HG03025 (cell line): ENCODE measurements around the gene LCN15.
"Not testable (repeated sequence)": the region's sequence is repeated elsewhere in the genome, so short reads cannot be mapped to it uniquely, and the experiment has no call there.

Source experiments
- ATAC-seq: cut with Tn5 transposase; IDR thresholded peaks from one replicate; pipeline ENCODE4 v1.9.1; 2021; ENCODE audit warnings: mild to moderate bottlenecking, moderate library complexity; ENCODE audit not compliant: unreplicated experiment, low FRiP score

LCN15 gene, protein sequence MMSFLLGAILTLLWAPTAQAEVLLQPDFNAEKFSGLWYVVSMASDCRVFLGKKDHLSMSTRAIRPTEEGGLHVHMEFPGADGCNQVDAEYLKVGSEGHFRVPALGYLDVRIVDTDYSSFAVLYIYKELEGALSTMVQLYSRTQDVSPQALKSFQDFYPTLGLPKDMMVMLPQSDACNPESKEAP

DNA sequence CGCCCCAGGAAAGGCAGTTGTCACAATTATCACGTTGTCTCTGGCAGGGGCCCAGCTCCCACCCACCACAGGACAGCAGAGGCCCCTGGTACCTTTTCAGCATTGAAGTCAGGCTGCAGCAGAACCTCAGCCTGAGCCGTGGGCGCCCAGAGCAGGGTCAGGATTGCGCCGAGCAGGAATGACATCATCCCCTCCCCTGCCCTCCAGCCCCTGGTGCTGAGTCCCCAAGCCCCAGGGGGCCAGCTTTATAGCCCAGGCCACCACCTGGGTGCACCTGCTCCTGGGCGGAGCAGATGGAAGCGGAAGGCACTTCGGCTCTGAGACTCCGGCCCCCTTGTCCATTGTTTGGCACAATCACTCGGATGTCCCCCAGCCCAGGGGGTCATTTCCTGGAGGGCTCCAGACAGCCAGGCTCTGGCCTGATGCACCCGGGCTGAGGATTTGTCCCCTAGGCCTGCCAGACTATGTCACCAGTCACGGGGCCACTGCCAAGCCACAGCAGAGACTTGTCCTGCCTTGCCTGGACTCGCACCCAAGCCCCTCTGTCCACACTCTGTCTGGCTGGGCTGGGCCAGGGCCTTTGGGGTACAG is at the start of gene LCN15:
Gene LCN15 (minus strand): TSS at position 218 of the 591 bp plus-strand sequence. CDS start 30 bp downstream, at position 188.
- no peak for ATAC-seq

DNA sequence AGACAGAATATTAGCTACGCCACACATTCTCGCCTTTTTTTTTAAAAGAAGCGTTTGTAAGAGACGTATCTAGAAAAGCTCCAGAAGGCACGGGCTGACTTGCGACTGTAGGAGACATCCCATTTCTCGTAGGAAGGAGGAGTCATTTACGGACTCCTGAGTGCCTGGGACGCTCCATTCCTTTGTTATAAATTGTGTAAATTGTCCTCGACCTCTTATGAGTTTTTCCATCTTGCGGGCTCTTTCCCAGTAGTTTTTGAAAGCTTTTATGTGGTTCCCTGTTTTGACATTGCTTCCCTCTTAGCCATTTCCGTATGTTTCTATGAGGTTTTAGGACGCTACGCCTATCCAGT is 44.5 kb upstream of the LCN15 start:
- ATAC-seq, result no peak

DNA sequence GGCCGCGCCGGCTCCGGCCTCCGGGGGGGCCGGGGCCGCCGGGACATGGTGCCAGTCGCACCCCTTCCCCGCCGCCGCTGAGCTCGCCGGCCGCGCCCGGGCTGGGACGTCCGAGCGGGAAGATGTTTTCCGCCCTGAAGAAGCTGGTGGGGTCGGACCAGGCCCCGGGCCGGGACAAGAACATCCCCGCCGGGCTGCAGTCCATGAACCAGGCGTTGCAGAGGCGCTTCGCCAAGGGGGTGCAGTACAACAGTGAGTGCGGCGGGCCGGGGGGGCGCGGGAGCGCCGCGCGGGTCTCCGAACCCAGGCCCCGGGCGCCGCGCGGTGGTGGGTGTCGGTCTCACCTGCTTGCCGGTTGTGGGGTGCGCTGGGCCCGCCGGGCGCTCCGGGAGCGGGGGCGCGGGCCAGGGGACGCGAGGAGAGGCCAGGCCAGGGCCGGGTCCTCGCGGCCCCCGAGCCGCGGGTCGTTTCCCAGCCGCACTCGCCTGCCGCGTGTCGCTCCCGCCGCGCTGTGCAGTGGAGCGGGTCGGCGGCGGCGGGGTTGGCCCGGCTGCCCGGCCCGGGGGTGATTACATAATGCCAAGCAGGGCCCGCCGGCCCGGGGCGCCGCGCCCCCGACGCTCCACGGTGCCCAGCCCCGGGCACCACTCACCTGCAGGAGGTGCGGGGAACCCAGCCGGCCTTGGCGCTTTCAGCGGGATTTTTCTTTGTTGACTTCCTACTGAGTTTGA is 43.9 kb upstream of the LCN15 start:
- ATAC-seq, result peak; percentile 31

DNA sequence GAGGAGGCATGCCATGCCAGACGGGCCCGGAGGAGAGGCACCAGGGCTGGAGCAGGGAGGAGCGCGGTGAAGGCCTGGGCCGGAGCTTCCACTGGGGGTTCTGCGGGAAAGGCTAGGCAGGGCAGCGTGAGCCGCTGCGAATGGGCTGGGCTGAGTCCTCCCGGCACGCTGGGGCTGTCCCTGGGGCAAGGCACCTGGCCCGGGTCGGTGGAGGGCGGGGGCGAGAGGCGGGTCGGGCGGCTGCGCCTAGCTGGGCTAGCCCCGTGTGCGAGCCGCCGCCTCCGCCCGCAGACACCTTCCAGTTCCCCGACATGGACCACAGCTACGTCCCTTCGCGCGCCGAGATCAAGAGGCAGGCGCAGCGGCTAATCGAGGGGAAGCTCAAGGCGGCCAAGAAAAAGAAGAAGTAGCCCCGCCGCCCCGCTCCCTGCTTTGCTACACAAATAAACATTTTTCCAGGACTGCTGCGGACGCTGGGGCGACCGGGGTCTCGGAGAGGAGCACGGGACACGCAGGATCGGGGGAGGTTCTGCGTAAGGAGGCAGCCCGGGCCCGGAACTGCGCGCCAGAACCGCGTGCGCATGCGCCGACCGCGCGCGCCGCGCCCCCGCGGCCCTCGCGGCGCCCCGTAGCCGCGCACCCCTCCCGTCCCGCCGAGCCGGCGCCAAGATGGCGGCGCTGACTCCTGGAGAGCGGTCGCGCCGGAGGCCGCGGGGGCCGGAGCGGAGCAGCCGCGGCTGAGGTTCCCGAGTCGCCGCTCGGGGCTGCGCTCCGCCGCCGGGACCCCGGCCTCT is 43.2 kb upstream of the LCN15 start, which contains the start of gene RABL6:
Gene RABL6 (plus strand): TSS at position 668 of the 794 bp plus-strand sequence. CDS start 249 bp downstream, outside the sequence.
- peak; percentile 70 for ATAC-seq

DNA sequence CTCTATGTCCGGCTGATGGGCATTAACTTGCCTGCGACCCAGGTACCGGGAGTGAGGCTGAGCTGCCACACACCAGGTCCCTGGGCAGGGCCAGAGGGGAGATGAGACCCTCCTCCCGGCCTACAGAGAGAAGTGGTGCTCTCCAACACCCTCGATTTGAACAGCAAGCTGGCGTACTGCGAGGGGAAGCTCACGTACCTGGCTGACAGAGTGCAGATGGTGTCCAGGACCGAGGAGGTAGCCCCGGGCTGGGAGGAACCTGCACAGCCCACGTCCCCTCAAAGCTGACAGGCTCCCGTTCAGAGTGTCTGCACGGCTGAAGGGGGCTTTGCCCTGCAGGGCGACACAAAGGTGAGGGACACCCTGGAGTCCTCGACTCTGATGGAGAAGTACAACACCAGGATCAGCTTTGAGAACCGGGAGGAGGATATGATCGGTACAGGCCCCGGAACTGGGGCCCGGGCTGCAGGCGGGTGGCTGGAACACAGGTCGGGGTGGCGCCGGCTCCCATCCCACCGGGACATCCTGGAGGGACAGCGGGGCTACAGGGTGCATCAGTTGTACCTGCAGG is 42.4 kb upstream of the LCN15 start:
- ATAC-seq, result no peak

DNA sequence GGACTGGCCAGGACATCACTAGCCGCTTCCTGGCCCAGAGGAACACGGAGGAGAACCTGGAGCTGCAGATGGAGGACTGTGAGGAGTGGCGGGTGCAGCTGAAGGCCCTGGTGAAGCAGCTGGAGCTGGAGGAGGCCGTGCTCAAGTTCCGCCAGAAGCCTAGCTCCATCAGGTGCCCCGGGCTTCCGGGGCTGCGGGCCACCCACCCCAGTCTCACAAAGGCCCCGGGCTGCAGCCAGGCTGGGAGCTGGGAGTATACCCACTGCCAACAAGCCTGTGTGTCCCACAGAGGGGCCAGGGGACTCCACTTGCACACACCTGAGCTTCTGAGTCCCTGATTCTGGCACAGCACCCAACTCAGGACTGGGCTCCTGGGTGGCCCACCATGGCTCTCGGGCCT is 41.7 kb upstream of the LCN15 start:
- no peak for ATAC-seq

DNA sequence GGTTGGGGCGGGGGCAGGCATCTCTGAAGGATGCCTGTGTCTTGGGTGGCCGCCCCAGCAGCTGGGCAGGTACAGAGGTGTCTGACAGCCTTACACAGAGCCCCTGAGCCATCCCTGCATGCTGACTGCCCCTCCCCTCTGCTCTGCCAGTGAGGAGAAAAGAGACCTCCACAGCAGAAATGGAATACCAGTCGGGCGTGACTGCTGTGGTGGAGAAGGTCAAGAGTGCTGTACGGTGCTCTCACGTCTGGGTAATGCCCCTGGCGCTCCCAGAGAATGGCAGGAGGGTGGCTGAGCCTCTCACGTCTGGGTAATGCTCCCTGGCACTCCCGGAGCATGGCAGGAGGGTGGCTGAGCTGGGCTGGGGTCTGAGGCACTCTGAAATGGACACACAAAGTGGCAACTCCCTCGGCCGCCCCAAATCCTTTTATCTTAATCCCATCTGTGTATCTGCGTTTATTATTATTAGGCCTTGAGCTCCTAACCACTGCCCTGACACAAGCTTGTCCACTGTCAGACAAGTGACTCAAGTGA is 41.0 kb upstream of the LCN15 start:
- no peak for ATAC-seq

DNA sequence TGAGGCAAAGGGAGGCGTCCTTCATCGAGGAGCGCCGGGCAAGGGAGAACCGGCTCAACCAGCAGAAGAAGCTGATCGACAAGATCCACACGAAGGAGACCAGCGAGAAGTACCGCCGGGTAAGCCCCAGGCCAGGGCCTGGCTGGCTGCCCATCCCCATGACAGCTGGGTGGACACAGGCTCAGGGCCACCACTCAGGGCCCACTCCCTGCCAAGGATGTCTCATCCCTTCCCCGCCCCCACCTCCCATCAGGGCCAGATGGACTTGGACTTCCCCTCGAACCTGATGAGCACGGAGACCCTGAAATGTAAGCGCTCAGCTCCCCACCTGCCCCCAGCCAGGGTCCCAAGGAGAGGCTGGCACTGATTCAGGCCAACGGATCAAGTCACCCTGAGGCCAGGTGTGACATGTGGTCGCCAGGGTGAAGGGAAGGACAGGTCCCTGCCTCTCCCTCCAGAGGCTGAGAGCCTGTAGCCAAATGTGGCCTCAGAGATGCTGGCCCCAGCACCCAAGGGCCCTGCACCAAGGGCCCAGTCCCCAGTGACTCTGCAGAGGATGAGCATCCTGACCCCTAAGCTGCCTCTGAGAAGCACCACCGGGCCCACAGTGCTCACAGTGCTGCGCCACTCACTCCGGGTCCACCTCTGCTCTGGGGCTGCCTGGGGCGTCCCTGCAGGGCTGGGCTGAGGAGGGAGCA is 40.3 kb upstream of the LCN15 start:
- no peak for ATAC-seq

DNA sequence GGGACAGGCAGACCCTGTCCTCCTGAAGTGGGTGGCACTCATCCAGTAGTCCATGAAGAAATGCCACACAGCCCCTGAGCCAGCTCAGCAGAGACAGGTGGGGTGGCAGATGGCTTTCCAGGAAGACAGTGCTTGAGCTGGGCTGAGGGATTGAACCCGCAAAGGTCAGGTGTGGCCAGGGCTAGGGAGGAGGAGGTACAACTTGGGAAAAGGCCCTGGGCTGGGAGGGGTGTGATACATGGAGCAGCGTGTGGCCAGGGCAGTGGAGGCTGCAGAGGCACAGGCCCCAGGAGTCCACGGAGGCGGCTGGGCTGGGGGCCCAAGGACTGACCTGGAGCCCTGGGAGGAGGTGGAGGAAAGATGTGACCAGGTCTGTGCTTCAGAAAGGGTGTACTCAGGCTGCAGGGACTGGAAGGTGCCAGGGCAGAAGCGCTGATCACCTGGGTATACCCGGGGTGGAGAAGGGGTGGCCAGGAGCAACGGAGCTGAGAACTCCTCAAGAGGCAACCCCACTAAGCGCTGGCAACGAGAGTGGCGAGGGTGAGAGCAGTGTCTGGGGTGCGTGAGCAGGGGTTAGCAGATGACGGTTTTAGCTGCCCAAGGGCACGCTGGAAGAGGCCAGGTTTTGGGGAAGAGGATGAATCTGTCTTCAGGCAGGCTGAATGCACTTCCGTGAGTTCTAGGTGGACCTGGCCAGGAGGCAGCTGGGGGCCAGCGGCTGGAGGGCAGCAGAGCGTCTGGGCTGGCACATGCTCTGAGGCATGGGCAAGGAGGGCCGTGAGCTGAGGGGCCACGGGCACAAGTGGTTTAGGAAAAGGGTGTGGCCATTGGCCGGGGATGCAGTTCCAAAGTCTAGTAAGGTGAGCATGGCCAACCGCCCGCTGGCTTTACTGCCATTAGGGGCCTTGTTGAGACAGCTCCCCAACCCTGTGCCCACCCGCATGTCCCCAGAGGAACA is 39.5 kb upstream of the LCN15 start:
- ATAC-seq, result no peak

DNA sequence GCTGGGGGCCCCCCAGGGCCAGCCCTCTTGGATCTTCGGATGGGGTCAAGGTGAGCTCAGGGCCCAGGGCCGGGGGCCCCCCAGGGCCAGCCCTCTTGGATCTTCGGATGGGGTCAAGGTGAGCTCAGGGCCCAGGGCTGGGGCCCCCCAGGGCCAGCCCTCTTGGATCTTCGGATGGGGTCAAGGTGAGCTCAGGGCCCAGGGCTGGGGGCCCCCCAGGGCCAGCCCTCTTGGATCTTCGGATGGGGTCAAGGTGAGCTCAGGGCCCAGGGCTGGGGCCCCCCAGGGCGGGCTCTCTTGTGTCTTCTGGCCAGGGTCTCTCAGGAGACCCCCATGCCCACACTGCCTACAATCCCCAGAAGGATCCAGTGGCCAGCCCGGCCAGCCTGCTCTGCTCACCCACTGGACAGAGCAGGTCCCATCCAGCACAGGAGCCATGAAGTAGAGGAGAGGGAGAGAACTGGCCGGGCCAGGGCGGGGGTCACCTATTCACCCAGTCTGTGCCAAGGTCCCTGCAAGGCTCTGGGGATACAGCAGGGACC is 38.8 kb upstream of the LCN15 start:
- ATAC-seq, result not testable (repeated sequence)

DNA sequence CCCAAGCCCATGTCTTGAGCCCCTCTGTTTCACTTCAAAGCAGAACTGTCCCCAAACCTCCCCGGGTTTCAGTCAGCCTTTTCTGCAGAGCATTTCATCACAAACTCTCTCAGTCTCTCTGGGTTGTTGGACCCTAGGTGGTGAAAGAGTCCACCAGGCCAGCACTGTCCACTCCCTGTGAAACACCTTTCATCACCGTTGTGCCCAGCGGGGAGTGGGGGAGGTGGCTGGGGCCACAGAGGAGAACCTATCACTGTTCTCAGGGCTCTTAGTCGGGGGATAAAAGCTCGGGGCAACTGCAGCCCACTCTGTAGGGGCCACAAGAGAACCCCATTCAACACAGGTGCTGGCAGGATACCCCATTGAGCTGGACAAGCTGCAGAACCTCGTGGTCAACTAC is 38.0 kb upstream of the LCN15 start:
- no peak for ATAC-seq

DNA sequence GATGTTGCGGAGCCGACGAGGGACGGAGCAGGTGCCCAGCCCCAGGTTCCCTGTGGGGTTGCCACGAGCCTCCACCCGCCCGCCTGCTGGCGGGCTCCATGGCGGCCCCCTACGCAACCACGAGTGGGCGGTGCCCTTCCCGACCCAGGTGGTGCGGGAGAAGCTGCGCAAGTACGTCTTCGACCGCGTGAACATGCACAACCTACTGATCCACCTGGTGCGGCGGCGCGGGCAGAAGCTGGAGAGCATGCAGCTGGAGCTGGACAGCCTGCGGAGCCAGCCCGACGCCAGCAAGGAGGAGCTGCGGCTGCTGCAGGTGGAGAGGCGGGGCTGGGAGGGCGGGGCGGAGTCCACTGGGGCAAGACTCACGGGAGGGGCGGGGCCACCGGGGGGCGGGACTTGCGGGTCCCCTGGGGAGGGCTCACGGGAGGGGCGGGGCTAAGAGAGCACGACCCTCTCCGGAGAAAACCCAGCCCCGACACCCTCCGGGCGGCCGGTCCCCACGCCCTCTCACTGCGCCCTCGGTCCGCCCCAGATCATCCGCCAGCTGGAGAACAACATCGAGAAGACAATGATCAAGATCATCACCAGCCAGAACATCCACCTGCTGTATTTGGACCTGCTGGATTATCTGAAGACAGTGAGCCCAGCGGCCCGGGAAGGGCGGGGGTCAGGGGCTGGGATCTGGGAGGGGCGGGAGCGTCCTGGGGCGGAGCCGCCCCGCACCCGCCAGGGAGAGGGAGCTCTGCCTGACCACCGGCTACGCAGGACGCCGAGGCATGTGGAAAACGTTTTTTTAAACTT is 35.7 kb upstream of the LCN15 start:
- no peak for ATAC-seq

DNA sequence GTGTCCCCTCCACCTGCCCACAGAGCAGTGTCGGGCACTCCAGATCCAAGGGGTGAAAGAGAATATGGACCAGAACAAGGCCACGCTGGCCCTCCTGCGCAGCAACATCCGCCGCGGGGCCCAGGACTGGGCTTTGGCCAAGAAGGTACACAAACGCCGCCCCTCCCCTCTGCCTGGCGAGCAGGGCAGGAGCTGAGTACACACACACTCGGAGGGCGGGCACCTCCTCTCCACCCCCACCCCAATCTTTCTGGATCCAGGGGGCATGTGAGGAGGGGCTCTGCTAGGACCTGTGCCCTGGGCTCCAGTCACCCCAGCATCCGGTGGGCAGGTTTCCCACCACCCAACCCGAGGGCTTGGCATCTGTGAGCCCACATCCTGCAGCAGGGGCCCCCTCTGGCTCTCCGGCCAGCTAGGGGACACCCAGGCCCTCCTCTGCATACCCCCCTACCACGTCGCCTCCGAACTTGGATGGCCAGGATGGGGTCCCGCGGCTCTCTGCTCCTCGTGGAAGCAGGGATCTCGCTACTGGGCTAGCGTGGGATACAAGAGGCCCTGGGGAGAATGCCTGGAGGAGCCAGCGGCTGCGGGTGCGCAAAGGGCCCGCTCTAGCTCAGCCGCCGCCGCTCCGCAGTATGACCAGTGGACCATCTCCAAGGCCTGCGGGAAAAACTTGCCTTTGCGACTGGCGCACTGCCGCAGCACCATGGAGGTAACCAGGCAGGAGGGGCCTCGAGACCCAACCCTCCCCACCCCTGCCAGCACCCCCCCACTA is 34.9 kb upstream of the LCN15 start:
- ATAC-seq, result no peak

DNA sequence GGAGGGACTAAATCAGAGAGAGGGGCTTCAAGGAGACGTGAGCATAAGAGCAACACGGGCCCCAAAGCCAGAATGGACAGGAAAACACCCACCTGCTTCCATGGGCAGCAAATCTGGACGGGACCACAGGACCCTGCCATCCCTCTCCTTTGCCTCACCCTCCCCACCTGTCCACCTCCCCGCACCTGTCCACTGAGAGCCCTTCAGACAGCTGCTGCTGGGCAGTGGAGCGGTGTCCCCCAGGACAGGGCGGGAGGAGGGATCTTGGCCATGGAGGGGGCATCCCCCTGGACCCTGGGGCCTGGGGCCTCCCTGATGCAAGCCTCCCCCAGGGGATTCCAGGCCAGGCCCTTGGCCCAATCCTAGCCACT is 34.4 kb upstream of the LCN15 start:
- no peak for ATAC-seq

DNA sequence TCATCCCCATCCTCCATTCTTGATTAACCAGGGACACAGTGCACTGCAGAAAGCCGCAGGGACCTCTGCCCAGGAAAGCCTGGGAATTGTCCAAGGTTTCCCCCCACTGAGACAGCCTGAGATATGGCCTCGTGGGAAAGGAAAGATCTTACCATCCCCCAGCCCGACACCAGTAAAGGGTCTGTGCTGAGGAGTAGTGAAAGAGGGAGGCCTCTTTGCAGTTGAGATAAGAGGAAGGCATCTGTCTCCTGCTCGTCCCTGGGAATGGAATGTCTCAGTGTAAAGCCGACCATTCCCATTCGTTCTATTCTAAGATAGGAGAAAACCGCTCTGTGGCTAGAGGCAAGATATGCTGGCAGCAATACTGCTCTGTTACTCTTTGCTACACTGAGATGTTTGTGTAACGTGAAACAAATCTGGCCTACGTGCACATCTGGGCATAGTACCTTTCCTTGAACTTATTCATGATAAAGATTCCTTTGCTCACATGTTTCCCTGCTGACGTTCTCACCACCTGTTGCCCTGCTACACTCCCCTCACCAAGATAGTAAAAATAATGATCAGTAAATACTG is 32.5 kb upstream of the LCN15 start:
- not testable (repeated sequence) for ATAC-seq

DNA sequence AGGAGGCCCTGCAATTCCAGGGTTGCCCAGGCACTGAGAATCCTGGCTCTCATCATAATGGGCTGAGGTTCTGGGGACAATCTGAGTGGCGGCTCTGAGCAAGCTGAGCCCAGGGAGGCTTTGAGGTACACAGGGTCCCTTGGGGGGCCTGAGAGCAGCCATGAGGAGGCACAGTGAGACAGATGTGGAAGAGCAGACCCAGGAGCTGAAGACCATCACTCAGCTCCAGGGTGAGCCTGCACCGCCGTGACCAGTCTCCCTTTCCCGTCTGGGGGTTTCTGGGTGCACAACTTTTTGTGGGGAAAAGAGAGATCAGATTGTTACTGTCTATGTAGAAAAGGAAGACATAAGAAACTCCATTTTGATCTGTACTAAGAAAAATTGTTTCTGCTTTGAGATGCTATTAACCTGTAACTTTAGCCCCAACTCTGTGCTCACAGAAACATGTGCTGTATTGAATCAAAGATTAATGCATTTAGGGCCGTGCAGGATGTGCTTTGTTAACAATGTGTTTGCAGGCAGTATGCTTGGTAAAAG is 32.0 kb upstream of the LCN15 start, which contains the start of gene CCDC183:
Gene CCDC183 (plus strand): TSS at position 101 of the 537 bp plus-strand sequence. CDS start 60 bp downstream, at position 161.
- ATAC-seq, result no peak
